HepG2 (cell line): ENCODE results near the gene LAMC1. TPM values are rescaled to one million over a fixed set of nuclear protein-coding genes. Genes with fewer than 3 reads are reported as not detected.
A peak's percentile ranks its signal among the peaks of the same experiment; 100 is the strongest.

Experiments used
- BRD4 ChIP-seq: sonication (generic); formaldehyde crosslinking; IDR thresholded peaks from 2 replicates; pipeline ENCODE4 v1.4.0; 2020; ENCODE audit warnings: missing genetic modification reagents
- CHD2 ChIP-seq: IDR thresholded peaks from 2 replicates; pipeline ENCODE4 v1.6.1; 2011; ENCODE audit warnings: low read depth, low read length, improper control_type of control experiment
- ISX ChIP-seq: sonication (generic); formaldehyde crosslinking; conservative IDR thresholded peaks from 2 replicates; pipeline ENCODE4 v1.5.0; 2020; ENCODE audit warnings: missing genetic modification reagents
- MIXL1 ChIP-seq: IDR thresholded peaks from 2 replicates; pipeline ENCODE4 v1.6.1; 2016
- TOE1 ChIP-seq: sonication (generic); formaldehyde crosslinking; IDR thresholded peaks from 2 replicates; pipeline ENCODE4 v1.4.0; 2020; ENCODE audit warnings: mild to moderate bottlenecking, missing genetic modification reagents
- ZFP1 ChIP-seq: IDR thresholded peaks from 2 replicates; pipeline ENCODE4 v1.6.1; 2016
- ZNF138 ChIP-seq: sonication (generic); formaldehyde crosslinking; IDR thresholded peaks from 2 replicates; pipeline ENCODE4 v1.5.0; 2020; ENCODE audit warnings: mild to moderate bottlenecking, low read depth, missing genetic modification reagents
- ZNF160 ChIP-seq: sonication (generic); formaldehyde crosslinking; IDR thresholded peaks from 2 replicates; pipeline ENCODE4 v1.8.0; 2022; ENCODE audit warnings: mild to moderate bottlenecking, inconsistent platforms, missing genetic modification reagents
- polyA plus RNA-seq, 8 experiments: library from polyadenylated mRNA; depleted of rRNA in 3 of 8; stranded (reverse) in 7 of 8; unstranded in 1 of 8; fragments of >200 nt; fragmentation: Illumina TruSeq in 4 of 8; extraction: Trizol in 4 of 8; gene quantifications; 2 replicates each; pipeline versions ENCODE4 v1.2.1 to v1.2.3, GENCODE V29; 2011 to 2016; ENCODE audit warnings: low read depth in 4 of 8, missing spikeins in 1 of 8, mixed read lengths in 1 of 8; ENCODE audit not compliant: insufficient read depth in 1 of 8
- total RNA-seq, 5 experiments: library from RNA; depleted of rRNA; stranded (reverse); fragments of >200 nt; fragmentation: Illumina TruSeq; extraction: Trizol; gene quantifications; 2 replicates each; pipeline ENCODE4 v1.2.3, GENCODE V29; 2016; ENCODE audit warnings: low read depth in 1 of 5
- TF ChIP-seq, protein P1 (sequence below): sonication (generic); formaldehyde crosslinking; IDR thresholded peaks from 2 replicates; pipeline ENCODE4 v1.5.0; 2020; ENCODE audit warnings: missing genetic modification reagents
- TF ChIP-seq, protein P2 (sequence below): sonication (generic); formaldehyde crosslinking; IDR thresholded peaks from 2 replicates; pipeline ENCODE4 v1.5.1; 2020; ENCODE audit warnings: missing genetic modification reagents, mild to moderate bottlenecking, borderline replicate concordance
- TF ChIP-seq, protein P3 (sequence below): sonication (generic); formaldehyde crosslinking; IDR thresholded peaks from 2 replicates; pipeline ENCODE4 v1.9.0; 2021; ENCODE audit warnings: mild to moderate bottlenecking, missing genetic modification reagents
- TF ChIP-seq, protein P4 (sequence below): IDR thresholded peaks from 2 replicates; pipeline ENCODE4 v1.6.1; 2016; ENCODE audit warnings: control low read depth
- TF ChIP-seq, protein P5 (sequence below): sonication (generic); formaldehyde crosslinking; IDR thresholded peaks from 2 replicates; pipeline ENCODE4 v1.9.0; 2021; ENCODE audit warnings: missing genetic modification reagents, borderline replicate concordance
- TF ChIP-seq, protein P6 (sequence below): IDR thresholded peaks from 2 replicates; pipeline ENCODE4 v1.6.1; 2012; ENCODE audit warnings: inconsistent platforms
- TF ChIP-seq, protein P7 (sequence below): sonication (generic); formaldehyde crosslinking; IDR thresholded peaks from 2 replicates; pipeline ENCODE4 v1.4.0; 2020; ENCODE audit warnings: missing genetic modification reagents

The LAMC1 gene
- total and polyA plus RNA-seq, 2 of the 13 experiments (the other 11 are each of a cell fraction or from before 2014, with no cell fraction given) = 58.5 to 137 TPM

DNA sequence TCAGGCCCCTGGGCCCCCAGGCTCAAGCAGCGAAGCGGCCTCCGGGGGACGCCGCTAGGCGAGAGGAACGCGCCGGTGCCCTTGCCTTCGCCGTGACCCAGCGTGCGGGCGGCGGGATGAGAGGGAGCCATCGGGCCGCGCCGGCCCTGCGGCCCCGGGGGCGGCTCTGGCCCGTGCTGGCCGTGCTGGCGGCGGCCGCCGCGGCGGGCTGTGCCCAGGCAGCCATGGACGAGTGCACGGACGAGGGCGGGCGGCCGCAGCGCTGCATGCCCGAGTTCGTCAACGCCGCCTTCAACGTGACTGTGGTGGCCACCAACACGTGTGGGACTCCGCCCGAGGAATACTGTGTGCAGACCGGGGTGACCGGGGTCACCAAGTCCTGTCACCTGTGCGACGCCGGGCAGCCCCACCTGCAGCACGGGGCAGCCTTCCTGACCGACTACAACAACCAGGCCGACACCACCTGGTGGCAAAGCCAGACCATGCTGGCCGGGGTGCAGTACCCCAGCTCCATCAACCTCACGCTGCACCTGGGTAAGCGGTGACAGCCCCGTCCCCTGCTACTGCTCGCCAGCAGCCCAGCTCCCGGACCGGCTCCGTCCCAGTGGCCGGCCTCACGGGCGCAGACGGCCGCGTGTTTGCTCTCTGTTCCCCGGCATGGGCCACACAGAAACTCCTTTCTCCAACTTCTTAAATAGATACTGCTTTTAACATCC, 539 bp downstream of the LAMC1 start (continued):
- TF ChIP-seq, protein P1, sequence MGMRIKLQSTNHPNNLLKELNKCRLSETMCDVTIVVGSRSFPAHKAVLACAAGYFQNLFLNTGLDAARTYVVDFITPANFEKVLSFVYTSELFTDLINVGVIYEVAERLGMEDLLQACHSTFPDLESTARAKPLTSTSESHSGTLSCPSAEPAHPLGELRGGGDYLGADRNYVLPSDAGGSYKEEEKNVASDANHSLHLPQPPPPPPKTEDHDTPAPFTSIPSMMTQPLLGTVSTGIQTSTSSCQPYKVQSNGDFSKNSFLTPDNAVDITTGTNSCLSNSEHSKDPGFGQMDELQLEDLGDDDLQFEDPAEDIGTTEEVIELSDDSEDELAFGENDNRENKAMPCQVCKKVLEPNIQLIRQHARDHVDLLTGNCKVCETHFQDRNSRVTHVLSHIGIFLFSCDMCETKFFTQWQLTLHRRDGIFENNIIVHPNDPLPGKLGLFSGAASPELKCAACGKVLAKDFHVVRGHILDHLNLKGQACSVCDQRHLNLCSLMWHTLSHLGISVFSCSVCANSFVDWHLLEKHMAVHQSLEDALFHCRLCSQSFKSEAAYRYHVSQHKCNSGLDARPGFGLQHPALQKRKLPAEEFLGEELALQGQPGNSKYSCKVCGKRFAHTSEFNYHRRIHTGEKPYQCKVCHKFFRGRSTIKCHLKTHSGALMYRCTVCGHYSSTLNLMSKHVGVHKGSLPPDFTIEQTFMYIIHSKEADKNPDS (CRISPR knock-in tag) = no peak
- TF ChIP-seq, protein P2, sequence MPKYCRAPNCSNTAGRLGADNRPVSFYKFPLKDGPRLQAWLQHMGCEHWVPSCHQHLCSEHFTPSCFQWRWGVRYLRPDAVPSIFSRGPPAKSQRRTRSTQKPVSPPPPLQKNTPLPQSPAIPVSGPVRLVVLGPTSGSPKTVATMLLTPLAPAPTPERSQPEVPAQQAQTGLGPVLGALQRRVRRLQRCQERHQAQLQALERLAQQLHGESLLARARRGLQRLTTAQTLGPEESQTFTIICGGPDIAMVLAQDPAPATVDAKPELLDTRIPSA = no peak
- TF ChIP-seq ZNF138 = no peak
- TF ChIP-seq, protein P3, sequence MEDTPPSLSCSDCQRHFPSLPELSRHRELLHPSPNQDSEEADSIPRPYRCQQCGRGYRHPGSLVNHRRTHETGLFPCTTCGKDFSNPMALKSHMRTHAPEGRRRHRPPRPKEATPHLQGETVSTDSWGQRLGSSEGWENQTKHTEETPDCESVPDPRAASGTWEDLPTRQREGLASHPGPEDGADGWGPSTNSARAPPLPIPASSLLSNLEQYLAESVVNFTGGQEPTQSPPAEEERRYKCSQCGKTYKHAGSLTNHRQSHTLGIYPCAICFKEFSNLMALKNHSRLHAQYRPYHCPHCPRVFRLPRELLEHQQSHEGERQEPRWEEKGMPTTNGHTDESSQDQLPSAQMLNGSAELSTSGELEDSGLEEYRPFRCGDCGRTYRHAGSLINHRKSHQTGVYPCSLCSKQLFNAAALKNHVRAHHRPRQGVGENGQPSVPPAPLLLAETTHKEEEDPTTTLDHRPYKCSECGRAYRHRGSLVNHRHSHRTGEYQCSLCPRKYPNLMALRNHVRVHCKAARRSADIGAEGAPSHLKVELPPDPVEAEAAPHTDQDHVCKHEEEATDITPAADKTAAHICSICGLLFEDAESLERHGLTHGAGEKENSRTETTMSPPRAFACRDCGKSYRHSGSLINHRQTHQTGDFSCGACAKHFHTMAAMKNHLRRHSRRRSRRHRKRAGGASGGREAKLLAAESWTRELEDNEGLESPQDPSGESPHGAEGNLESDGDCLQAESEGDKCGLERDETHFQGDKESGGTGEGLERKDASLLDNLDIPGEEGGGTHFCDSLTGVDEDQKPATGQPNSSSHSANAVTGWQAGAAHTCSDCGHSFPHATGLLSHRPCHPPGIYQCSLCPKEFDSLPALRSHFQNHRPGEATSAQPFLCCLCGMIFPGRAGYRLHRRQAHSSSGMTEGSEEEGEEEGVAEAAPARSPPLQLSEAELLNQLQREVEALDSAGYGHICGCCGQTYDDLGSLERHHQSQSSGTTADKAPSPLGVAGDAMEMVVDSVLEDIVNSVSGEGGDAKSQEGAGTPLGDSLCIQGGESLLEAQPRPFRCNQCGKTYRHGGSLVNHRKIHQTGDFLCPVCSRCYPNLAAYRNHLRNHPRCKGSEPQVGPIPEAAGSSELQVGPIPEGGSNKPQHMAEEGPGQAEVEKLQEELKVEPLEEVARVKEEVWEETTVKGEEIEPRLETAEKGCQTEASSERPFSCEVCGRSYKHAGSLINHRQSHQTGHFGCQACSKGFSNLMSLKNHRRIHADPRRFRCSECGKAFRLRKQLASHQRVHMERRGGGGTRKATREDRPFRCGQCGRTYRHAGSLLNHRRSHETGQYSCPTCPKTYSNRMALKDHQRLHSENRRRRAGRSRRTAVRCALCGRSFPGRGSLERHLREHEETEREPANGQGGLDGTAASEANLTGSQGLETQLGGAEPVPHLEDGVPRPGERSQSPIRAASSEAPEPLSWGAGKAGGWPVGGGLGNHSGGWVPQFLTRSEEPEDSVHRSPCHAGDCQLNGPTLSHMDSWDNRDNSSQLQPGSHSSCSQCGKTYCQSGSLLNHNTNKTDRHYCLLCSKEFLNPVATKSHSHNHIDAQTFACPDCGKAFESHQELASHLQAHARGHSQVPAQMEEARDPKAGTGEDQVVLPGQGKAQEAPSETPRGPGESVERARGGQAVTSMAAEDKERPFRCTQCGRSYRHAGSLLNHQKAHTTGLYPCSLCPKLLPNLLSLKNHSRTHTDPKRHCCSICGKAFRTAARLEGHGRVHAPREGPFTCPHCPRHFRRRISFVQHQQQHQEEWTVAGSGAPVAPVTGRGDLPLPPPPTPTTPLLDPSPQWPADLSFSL (CRISPR knock-in tag) = no peak
- TF ChIP-seq MIXL1 (CRISPR knock-in tag) = peak; percentile 56; the same call in 1 of the 2 replicates
- TF ChIP-seq, protein P4, sequence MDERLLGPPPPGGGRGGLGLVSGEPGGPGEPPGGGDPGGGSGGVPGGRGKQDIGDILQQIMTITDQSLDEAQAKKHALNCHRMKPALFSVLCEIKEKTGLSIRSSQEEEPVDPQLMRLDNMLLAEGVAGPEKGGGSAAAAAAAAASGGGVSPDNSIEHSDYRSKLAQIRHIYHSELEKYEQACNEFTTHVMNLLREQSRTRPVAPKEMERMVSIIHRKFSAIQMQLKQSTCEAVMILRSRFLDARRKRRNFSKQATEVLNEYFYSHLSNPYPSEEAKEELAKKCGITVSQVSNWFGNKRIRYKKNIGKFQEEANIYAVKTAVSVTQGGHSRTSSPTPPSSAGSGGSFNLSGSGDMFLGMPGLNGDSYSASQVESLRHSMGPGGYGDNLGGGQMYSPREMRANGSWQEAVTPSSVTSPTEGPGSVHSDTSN = no peak
- TF ChIP-seq, protein P5, sequence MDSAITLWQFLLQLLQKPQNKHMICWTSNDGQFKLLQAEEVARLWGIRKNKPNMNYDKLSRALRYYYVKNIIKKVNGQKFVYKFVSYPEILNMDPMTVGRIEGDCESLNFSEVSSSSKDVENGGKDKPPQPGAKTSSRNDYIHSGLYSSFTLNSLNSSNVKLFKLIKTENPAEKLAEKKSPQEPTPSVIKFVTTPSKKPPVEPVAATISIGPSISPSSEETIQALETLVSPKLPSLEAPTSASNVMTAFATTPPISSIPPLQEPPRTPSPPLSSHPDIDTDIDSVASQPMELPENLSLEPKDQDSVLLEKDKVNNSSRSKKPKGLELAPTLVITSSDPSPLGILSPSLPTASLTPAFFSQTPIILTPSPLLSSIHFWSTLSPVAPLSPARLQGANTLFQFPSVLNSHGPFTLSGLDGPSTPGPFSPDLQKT (CRISPR knock-in tag) = no peak
- TF ChIP-seq, protein P6, sequence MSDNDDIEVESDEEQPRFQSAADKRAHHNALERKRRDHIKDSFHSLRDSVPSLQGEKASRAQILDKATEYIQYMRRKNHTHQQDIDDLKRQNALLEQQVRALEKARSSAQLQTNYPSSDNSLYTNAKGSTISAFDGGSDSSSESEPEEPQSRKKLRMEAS = peak; percentile 76
- no peak for TF ChIP-seq ZFP1 (CRISPR knock-in tag)
- no peak for TF ChIP-seq TOE1
- TF ChIP-seq CHD2 = no peak
- TF ChIP-seq, protein P7, sequence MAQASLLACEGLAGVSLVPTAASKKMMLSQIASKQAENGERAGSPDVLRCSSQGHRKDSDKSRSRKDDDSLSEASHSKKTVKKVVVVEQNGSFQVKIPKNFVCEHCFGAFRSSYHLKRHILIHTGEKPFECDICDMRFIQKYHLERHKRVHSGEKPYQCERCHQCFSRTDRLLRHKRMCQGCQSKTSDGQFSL (CRISPR knock-in tag) = peak; percentile 53; the same call in 1 of the 2 replicates
- TF ChIP-seq ISX (CRISPR knock-in tag) = no peak
- TF ChIP-seq BRD4 (CRISPR knock-in tag) = peak; percentile 30; the same call in 1 of the 2 replicates
- 0 out of 2 replicates have a peak, but pooled peaks have one; percentile 69 for TF ChIP-seq ZNF160
